Retinal pigment epithelial cell (primary cell): ENCODE data around the gene GMPR2.

Source experiments
- DNase-seq: peaks from one replicate; pipeline ENCODE4 v3.0.0-alpha.2; 2010; ENCODE audit warnings: low read depth
- H3K4me3 ChIP-seq: 2 replicates; pipeline ENCODE4 v1.5.1; 2011; ENCODE audit warnings: mild to moderate bottlenecking, low read length, control low read depth, moderate library complexity
- TF ChIP-seq, protein P1 (sequence below): conservative IDR thresholded peaks from 2 replicates; pipeline ENCODE4 v1.5.1; 2011; ENCODE audit warnings: low read depth, low read length, control low read depth, inconsistent platforms

Gene GMPR2

DNA sequence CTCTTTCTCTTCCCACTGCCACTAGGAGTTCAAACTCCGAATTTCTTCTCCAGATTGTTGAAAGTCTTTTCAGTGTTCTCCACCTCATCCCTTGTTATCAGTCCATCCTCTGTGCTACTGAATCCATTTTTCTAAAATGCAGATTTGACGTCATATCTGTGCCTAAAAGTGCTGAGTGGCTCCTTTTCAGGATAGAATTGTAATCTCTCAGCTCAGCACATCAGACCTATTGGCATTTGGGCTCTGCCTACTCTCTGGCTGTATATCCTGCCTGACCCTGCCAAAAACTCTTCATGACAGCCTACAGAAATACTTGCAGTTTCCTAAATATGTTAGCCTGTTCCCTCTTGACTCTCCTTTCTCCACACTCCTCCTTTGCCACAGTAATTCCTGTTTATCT is 39.7 kb downstream of the GMPR2 start:
- DNase-seq, result no peak
- TF ChIP-seq, protein P1, sequence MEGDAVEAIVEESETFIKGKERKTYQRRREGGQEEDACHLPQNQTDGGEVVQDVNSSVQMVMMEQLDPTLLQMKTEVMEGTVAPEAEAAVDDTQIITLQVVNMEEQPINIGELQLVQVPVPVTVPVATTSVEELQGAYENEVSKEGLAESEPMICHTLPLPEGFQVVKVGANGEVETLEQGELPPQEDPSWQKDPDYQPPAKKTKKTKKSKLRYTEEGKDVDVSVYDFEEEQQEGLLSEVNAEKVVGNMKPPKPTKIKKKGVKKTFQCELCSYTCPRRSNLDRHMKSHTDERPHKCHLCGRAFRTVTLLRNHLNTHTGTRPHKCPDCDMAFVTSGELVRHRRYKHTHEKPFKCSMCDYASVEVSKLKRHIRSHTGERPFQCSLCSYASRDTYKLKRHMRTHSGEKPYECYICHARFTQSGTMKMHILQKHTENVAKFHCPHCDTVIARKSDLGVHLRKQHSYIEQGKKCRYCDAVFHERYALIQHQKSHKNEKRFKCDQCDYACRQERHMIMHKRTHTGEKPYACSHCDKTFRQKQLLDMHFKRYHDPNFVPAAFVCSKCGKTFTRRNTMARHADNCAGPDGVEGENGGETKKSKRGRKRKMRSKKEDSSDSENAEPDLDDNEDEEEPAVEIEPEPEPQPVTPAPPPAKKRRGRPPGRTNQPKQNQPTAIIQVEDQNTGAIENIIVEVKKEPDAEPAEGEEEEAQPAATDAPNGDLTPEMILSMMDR, result no peak
- no peak overlapping the region for H3K4me3 ChIP-seq

DNA sequence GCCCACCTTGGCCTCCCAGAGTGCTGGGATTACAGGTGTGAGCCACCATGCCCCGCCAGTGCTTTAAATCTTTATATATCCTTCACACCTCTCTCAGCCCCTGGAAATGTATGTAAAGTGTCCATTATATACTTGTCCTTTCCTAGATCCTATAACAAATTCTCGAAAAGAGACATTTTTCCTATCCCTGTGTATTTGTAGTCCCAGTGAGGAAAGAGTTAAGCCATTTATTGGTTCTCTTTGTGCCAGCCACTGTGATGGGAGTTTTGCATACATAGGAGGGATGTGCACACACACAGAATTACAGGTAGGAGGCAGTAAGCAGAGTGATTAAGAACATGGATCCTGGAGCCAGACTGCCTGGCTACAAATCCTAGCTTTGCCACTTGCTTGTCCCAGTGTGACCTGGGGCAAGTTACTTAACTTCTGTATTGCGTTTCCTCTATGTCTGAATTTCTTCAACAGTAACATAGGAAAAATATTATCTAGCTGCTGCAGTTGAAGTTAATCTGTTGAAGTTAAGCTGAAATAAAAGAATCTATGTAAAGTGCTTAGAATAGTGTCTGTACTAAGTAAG is 40.8 kb downstream of the GMPR2 start:
- H3K4me3 ChIP-seq, result no peak overlapping the region
- no peak for DNase-seq
- TF ChIP-seq, protein P1, result peak; percentile 49

DNA sequence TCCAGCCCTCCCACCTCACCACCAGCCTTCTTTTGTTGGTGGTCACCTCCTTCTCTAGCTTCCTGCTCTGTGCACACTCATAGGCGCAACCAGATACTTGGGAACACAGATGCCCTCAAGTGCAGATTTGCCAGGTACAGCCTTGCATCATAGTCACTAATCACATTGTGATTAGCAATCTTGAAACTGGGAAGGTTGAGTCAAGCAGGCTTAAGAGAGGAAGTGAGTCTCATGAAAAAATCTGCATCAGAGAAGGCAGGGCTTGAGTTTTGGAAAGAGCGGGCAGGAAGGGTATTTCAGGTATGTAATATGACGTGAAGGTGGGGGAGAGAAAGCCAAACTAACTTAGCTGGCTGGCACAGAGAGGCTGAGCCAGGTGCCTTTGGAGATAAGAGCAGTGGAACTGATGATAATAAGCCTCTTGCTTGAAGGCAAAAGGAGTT is 41.4 kb downstream of the GMPR2 start:
- TF ChIP-seq, protein P1, result no peak
- DNase-seq, result peak; percentile 89
- H3K4me3 ChIP-seq, result no peak overlapping the region

DNA sequence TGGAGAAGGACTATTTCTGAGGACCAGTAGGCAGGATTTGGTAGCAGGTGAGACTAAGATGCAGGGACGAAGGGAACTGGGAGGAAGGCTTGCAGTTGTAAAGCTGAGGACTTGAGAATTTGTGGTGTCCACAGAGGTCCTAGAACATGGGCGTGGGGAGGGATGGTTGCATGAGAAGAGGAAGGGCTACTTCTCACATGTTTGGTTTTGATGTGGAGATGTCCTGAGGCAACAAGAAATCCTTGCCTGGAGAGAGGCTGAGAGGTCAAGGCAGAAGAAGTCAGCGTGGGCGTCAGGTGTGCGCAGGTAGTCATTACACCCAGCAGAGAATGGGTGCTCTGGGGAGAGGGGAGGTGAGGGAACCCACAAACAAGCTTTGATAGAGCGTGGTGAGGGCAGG is 44.3 kb downstream of the GMPR2 start:
- no peak overlapping the region for H3K4me3 ChIP-seq
- TF ChIP-seq, protein P1, result no peak
- no peak for DNase-seq

DNA sequence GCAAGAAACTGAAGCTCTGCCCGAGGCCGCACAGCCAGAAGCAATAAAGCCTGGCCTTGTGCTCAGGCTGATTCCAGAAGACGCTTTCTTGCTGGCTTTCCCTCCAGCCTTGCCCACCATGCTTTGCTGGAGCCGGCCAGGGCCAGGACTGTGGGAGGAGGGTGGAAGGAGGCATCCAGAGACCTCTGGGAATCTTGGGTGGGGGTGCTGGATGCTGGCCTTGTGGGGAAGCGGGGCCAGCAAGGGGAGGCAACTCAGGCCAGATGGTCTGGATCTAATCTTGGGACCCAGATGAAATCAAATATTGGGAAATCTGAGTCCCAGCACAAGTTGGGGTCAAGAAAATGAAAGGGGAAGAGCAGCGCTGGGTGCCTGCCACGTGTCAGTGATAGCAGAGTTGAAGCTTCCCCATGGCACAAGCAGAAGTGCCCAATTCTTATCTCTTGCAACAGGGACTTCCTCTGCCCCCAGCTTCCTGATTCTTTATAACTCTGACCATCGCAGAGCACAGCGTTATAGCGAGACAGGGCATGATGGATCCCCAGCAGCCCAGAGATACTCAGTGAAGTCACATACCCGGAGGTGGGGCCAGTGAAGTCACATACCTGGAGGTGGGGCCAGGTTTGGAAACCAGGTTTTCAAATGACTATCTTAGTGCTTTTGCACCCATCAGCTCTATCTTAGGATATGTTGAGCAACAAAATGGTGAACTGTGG is 45.0 kb downstream of the GMPR2 start:
- no peak overlapping the region for H3K4me3 ChIP-seq
- DNase-seq, result no peak
- TF ChIP-seq, protein P1, result no peak

DNA sequence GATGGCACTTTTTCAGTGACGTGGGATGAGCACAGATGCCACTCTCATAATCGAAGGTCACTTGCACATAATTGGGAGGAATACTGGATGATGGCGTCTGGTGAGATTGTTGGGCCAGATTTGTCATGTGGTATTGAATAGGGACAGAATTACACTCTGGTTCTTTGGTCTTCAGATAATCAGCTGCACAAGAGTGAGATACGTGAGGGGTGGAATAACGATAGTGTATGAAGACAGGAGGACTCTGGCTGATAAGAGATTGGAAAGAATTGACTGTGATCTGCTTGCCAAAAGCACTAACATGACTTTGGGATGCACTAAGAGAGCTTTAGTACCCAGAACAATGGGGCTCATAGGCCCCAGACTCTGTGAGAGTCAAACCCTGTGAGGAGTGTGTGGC is 45.7 kb downstream of the GMPR2 start:
- TF ChIP-seq, protein P1, result no peak
- DNase-seq, result no peak
- no peak overlapping the region for H3K4me3 ChIP-seq
